Activated CD4-positive, alpha-beta T cell treated with anti-CD3 and anti-CD28 coated beads, Interleukin-10, Interleukin-2, amounts not matched to agents 100 ng/mL and 50 ng/mL, durations not matched to agents 16 hours and 8 hours (primary cell): Measurements from ENCODE around the gene ZNF236.
A peak's percentile ranks its signal among the peaks of the same experiment; 100 is the strongest.

Experiments used
- DNase-seq: peaks from one replicate; pipeline ENCODE4 v3.0.0-alpha.2; 2020

ZNF236 gene

DNA sequence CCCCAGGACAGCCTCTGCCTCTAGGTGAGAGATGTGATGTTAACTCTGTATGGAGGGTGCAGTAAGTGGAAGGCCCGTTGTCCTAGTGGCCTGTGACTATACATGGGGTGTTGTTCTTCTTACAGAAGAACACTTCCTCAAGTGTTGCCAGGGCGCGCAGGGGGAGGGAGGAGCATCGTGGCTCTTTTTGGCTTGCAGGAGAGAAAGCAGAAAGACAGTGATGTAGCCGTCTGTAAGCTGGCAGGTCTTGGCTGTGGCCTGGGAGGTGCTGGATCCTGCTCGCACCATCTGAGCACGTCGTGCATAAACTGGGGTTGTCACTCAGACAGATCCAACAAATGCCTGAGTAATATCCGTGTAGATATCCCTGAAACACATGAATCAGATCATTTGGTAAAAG lies 44.3 kb downstream of the ZNF236 start:
- no peak for DNase-seq

GRCh38 chr18:76873311-76873710 lies 51.0 kb downstream of the ZNF236 start:
- DNase-seq, result no peak

GRCh38 chr18:76873713-76874112 lies 51.4 kb downstream of the ZNF236 start:
- no peak for DNase-seq

DNA sequence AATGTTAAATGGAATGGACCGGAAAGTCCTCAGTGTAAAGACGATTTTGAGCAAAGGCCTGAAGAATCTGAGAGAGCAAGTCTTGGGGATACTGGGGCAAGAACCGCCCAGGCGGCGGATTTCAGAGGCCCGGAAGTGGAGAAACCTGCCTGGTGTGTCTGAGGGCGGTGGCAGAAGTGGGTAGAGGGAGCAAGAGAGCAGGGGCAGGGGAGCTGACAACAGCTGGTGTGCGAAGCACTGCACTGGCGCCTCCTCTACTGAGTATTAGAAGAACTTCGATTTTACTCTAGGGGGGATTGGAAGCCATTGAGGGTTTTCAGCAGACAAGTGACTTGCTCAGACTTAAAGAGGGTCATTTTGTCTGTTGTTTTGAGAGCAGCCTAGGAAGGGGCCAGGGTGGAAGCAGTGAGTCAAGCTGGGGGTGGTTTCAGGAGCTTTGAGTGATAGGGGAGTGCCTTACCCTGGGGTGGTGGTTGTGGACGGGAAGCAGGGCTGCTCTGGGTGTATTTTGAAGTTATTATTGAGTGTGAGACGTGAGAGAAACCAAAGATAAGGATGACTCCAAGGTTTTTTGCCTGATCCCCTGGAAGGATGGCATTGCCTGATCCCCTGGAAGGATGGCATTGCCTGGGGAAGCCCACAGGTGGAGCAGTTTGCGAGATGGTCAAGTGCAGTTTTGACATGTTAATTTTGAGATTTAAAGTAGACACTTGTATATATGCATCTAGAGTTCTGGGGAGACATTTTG lies 52.5 kb downstream of the ZNF236 start:
- peak; percentile 38 for DNase-seq

- peak; percentile 58 for DNase-seq
These were observed 53.3 kb downstream of the ZNF236 start for GRCh38 chr18:76875390-76876325.

GRCh38 chr18:76878426-76878825 lies 56.1 kb downstream of the ZNF236 start:
- DNase-seq, result no peak

DNA sequence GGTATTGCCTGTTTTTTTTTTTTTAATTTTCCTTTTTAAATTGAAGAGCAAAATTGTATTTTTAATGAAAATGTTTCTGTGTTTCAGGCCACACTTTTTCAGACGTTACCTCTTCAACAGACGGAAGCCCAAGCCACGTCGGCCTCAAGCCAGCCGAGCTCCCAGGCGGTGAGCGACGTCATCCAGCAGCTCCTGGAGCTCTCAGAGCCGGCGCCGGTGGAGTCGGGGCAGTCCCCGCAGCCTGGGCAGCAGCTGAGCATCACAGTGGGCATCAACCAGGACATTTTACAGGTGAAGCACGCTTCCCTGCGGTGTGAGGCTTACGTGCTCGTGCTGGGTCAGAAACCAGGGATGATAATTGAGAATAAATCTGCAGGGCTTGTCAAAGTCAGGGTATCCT lies 57.7 kb downstream of the ZNF236 start:
- no peak for DNase-seq

GRCh38 chr18:76881744-76882143 lies 59.4 kb downstream of the ZNF236 start:
- DNase-seq, result no peak

DNA sequence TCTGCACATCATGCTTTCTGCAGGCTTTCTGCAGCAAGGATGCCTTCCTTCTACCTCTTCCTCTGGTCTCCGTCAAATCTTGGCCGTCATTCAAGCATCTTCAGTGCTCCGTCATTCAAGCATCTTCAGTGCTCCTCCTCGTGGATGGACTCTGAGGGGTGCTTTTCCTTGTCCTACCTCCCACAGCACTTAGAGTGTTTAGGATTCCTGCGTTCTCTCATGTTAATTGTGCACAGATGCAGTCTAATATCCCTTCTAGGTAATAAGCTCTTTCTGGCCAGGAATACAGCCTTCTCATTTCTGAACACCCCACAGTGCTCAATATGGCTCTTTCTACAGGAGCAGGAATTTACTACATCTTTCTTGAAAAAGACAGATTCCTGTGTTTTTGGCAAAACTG lies 59.8 kb downstream of the ZNF236 start:
- DNase-seq, result no peak

- no peak for DNase-seq
These were observed 62.6 kb downstream of the ZNF236 start for GRCh38 chr18:76885001-76885400.

DNA sequence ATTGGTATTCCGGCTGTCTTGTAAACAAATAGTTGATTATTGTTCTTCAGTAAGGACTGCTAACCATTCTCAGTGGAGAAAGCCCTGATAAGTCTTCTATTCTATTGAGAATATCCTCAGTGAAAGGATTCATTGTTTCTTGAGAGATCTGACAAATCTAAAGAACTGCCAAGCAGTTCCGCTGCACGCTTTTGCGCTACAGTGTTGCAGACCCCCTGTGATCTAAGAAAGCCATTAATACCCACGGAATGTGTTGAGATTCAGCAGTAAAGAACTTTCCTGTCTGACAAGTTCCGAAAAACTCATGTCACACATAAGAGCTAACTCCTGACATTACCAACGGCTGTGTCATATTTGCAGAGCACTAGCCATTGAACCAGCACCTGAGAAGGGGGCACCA lies 63.8 kb downstream of the ZNF236 start:
- DNase-seq, result no peak

- DNase-seq, result no peak
These were observed 66.8 kb downstream of the ZNF236 start for GRCh38 chr18:76889091-76889699.

- no peak for DNase-seq
These were observed 70.5 kb downstream of the ZNF236 start for GRCh38 chr18:76892832-76893231.

DNA sequence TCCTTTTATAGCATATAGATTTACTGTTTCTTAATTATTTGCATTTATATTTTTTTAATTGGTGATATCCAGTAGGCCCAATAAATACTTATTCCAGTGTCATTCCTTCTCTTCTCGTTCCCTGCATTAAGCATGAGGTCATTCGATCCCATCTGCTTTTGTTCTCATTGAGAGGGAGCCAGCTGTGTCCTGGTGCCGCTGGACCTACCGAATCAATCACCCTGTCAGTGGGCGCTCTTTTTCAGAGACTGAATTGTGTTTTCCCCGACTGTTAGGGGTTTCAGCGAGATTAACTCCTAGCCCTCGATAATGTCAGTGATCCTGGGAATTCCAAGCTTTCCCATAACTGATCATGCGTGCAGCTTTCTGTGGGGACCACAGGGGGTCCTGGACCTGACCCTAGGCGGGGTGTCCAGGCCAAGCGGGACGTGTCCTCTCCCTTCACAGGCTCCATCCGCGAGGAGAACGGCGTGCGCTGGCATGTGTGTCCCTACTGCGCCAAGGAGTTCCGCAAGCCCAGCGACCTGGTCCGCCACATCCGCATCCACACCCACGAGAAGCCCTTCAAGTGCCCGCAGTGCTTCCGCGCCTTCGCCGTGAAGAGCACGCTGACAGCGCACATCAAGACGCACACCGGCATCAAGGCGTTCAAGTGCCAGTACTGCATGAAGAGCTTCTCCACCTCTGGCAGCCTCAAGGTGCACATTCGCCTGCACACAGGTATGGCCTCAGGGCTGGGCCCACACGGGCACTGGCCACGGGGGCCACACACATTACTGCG lies 72.4 kb downstream of the ZNF236 start:
- DNase-seq, result no peak

- DNase-seq, result no peak
These were observed 73.1 kb downstream of the ZNF236 start for GRCh38 chr18:76895498-76895897.

DNA sequence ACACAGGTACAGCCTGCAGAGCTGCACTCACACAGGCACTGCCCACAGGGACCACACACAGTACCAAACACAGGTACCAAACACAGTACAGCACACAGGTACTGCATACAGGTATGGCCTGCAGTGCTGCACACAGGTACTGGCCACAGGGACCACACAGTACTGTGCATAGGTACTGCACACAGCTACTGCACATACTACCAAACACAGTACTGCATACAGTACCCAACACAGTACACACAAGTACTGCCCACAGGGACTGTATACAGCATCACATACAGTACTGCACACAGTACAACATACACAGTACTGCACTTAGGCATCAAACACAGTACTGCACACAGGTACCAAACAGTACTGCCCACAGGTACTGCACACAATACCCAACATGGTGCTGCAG lies 74.3 kb downstream of the ZNF236 start:
- no peak for DNase-seq

GRCh38 chr18:76897257-76897656 lies 74.9 kb downstream of the ZNF236 start:
- DNase-seq, result no peak

GRCh38 chr18:76903386-76903785 lies 81.0 kb downstream of the ZNF236 start:
- no peak for DNase-seq

DNA sequence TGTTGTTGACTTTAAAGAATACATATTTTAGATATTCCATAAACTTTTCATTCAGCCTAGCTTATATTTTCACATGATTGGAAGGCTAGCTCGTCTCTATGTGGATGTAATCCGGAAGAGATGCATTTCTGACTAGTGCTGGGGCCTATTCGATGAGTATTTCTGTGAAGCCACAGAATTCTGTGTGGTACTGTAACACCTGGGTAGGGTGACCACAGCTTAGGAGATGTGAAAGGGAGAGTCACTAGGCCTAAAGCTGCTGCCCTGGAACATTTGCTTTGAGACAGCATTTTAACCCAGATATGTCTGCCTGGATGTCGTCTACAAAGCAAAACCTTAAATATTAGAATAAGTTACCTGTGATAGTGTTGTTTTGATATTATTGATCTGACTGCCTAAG lies 83.5 kb downstream of the ZNF236 start:
- no peak for DNase-seq

DNA sequence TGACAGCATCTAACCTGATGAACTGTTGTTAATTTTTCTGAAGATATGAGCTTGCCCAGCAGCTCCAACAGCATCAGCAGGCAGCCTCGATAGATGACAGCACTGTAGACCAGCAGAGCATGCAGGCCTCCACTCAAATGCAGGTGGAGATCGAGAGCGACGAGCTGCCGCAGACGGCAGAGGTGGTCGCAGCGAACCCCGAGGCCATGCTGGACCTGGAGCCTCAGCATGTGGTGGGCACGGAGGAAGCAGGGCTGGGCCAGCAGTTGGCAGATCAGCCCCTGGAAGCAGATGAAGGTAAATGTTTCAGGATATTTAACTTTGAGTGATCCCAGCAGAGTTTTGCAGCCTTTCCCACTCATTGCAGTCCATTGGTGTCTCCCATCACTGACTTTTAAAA lies 85.9 kb downstream of the ZNF236 start:
- DNase-seq, result no peak

DNA sequence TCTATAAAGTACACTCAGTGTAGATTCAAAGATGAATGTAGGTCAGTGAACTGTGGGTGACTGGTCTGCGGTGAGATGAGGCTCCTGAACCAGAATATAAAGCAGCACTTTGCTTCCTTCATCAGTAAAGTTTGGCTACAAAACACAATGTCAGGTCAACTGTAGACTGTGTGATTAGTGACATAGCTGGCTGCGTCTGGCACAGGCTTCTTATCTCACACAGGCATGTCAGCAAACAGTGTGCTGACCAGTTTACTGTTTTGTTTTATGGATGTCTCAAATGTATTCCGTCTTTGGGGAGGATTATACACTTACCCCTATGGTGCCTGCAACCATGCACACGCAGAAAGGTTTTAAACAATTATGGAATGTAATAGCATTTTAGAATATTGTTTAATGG lies 87.1 kb downstream of the ZNF236 start:
- no peak for DNase-seq

- no peak for DNase-seq
These were observed 89.1 kb downstream of the ZNF236 start for GRCh38 chr18:76911440-76911839.

GRCh38 chr18:76913583-76913982 lies 91.2 kb downstream of the ZNF236 start:
- DNase-seq, result no peak
